H9 (cell line): ENCODE data around the gene MCM3AP. TPM values are rescaled to one million over a fixed set of nuclear protein-coding genes. Genes with fewer than 3 reads are reported as not detected.

ENCODE experiments used
- DNase-seq: peaks from one replicate; pipeline ENCODE4 v3.0.0-alpha.2; 2017
- H2AFZ ChIP-seq: one replicate; pipeline ENCODE4 v1.6.1; 2013; ENCODE audit warnings: mild to moderate bottlenecking, low read length, control low read depth, moderate library complexity
- H2AK5ac ChIP-seq: 2 replicates; pipeline ENCODE4 v1.6.1; 2013; ENCODE audit warnings: low read length, control low read depth, mixed read lengths; ENCODE audit not compliant: insufficient read length
- H2BK120ac ChIP-seq: one replicate; pipeline ENCODE4 v1.6.1; 2013; ENCODE audit warnings: low read depth, mild to moderate bottlenecking, low read length, control low read depth, inconsistent platforms; ENCODE audit not compliant: poor library complexity, severe bottlenecking
- H2BK12ac ChIP-seq: 2 replicates; pipeline ENCODE4 v1.6.1; 2013; ENCODE audit warnings: low read length, control low read depth, mixed read lengths, low read depth; ENCODE audit not compliant: insufficient read length
- H2BK15ac ChIP-seq: 2 replicates; pipeline ENCODE4 v1.6.1; 2013; ENCODE audit warnings: low read depth, low read length, control low read depth
- H2BK20ac ChIP-seq: one replicate; pipeline ENCODE4 v1.6.1; 2013; ENCODE audit warnings: low read depth, mild to moderate bottlenecking, low read length, control low read depth, inconsistent platforms; ENCODE audit not compliant: poor library complexity, severe bottlenecking
- H2BK5ac ChIP-seq: 2 replicates; pipeline ENCODE4 v1.6.1; 2013; ENCODE audit warnings: low read length, control low read depth, mixed read lengths; ENCODE audit not compliant: insufficient read length
- H3K14ac ChIP-seq: 2 replicates; pipeline ENCODE4 v1.6.1; 2013; ENCODE audit warnings: low read length, control low read depth; ENCODE audit not compliant: insufficient read depth
- H3K18ac ChIP-seq: 2 replicates; pipeline ENCODE4 v1.6.1; 2013; ENCODE audit warnings: low read depth, mild to moderate bottlenecking, mixed read lengths, low read length, control low read depth; ENCODE audit not compliant: insufficient read length
- H3K23ac ChIP-seq: 2 replicates; pipeline ENCODE4 v1.6.1; 2013; ENCODE audit warnings: low read length, control low read depth, mixed read lengths, low read depth; ENCODE audit not compliant: insufficient read length
- H3K23me2 ChIP-seq: 2 replicates; pipeline ENCODE4 v1.6.1; 2013; ENCODE audit warnings: low read depth, mild to moderate bottlenecking, mixed read lengths, low read length, control low read depth; ENCODE audit not compliant: insufficient read length, poor library complexity, severe bottlenecking
- H3K27ac ChIP-seq: 2 replicates; pipeline ENCODE4 v1.5.1; 2013; ENCODE audit warnings: low read length, control low read depth, mixed read lengths, low read depth; ENCODE audit not compliant: insufficient read length
- H3K27me3 ChIP-seq: 2 replicates; pipeline ENCODE4 v1.6.1; 2013; ENCODE audit warnings: low read length, control low read depth, inconsistent platforms; ENCODE audit not compliant: insufficient read depth
- H3K4ac ChIP-seq: 2 replicates; pipeline ENCODE4 v1.6.1; 2013; ENCODE audit warnings: low read depth, mild to moderate bottlenecking, control low read depth, inconsistent platforms, low read length, moderate library complexity
- H3K4me1 ChIP-seq: 2 replicates; pipeline ENCODE4 v1.6.1; 2013; ENCODE audit warnings: low read length, control low read depth, inconsistent platforms; ENCODE audit not compliant: insufficient read depth
- H3K4me2 ChIP-seq: 2 replicates; pipeline ENCODE4 v1.6.1; 2013; ENCODE audit warnings: low read length, control low read depth, mixed read lengths; ENCODE audit not compliant: insufficient read length, insufficient read depth
- H3K56ac ChIP-seq: 2 replicates; pipeline ENCODE4 v1.6.1; 2013; ENCODE audit warnings: low read depth, mild to moderate bottlenecking, mixed read lengths, low read length, control low read depth; ENCODE audit not compliant: insufficient read length
- H3K79me1 ChIP-seq: 2 replicates; pipeline ENCODE4 v1.6.1; 2013; ENCODE audit warnings: low read depth, mild to moderate bottlenecking, moderate library complexity, low read length, control low read depth, inconsistent platforms; ENCODE audit not compliant: insufficient read depth, poor library complexity, severe bottlenecking
- H3K79me2 ChIP-seq: 2 replicates; pipeline ENCODE4 v1.6.1; 2013; ENCODE audit warnings: low read length, control low read depth, inconsistent platforms; ENCODE audit not compliant: insufficient read depth
- H3K9ac ChIP-seq: 2 replicates; pipeline ENCODE4 v1.6.1; 2013; ENCODE audit warnings: low read length, control low read depth, mixed read lengths; ENCODE audit not compliant: insufficient read length; ENCODE audit errors: extremely low read depth
- H3K9me3 ChIP-seq: one replicate; pipeline ENCODE4 v1.6.1; 2013; ENCODE audit warnings: low read depth, low read length, inconsistent platforms; ENCODE audit not compliant: control insufficient read depth
- H3T11ph ChIP-seq: one replicate; pipeline ENCODE4 v1.6.1; 2013; ENCODE audit warnings: mild to moderate bottlenecking, low read length, control low read depth, inconsistent platforms
- H4K20me1 ChIP-seq: one replicate; pipeline ENCODE4 v1.6.1; 2013; ENCODE audit not compliant: control insufficient read depth, insufficient read length, insufficient read depth
- H4K5ac ChIP-seq: 2 replicates; pipeline ENCODE4 v1.6.1; 2013; ENCODE audit warnings: low read depth, mild to moderate bottlenecking, mixed read lengths, low read length, control low read depth; ENCODE audit not compliant: insufficient read length
- H4K8ac ChIP-seq: replicated peaks from 2 replicates; pipeline ENCODE4 v1.6.1; 2013; ENCODE audit warnings: low read length, control low read depth, mixed read lengths, low read depth; ENCODE audit not compliant: insufficient read length
- H4K91ac ChIP-seq: 2 replicates; pipeline ENCODE4 v1.6.1; 2013; ENCODE audit warnings: low read depth, mild to moderate bottlenecking, moderate library complexity, mixed read lengths, low read length, control low read depth; ENCODE audit not compliant: insufficient read length
- H3K27ac Mint-ChIP-seq, 3 experiments: 2 replicates in 2 of 3; 3 replicates in 1 of 3; pipeline ENCODE4 v1.8.0; 2020 to 2021; ENCODE audit warnings: mixed read lengths in 3 of 3, mild to moderate bottlenecking in 1 of 3, moderate library complexity in 1 of 3
- H3K27me3 Mint-ChIP-seq: 2 replicates; pipeline ENCODE4 v1.8.0; 2021; ENCODE audit warnings: low read depth, mild to moderate bottlenecking, moderate library complexity, mixed read lengths
- H3K36me3 Mint-ChIP-seq, 3 experiments: 2 replicates in 2 of 3; 3 replicates in 1 of 3; pipeline ENCODE4 v1.8.0; 2020 to 2021; ENCODE audit warnings: low read depth in 3 of 3, mixed read lengths in 3 of 3; ENCODE audit not compliant: insufficient read depth in 1 of 3
- H3K4me1 Mint-ChIP-seq, 2 experiments: 2 replicates each; pipeline ENCODE4 v1.8.0; 2020; ENCODE audit warnings: mixed read lengths in 2 of 2
- H3K4me3 Mint-ChIP-seq, 2 experiments: 2 replicates in 1 of 2; 3 replicates in 1 of 2; pipeline ENCODE4 v1.8.0; 2020 to 2021; ENCODE audit warnings: mild to moderate bottlenecking in 2 of 2, mixed read lengths in 2 of 2, moderate library complexity in 1 of 2
- H3K9me3 Mint-ChIP-seq, 2 experiments: 2 replicates in 1 of 2; 3 replicates in 1 of 2; pipeline ENCODE4 v1.8.0; 2020; ENCODE audit warnings: mild to moderate bottlenecking in 2 of 2, mixed read lengths in 2 of 2, moderate library complexity in 1 of 2
- CTCF ChIP-seq: fragments of 200-600 bp; sonication (generic); conservative IDR thresholded peaks from 3 replicates; pipeline ENCODE4 v1.8.0; 2021; ENCODE audit warnings: antibody characterized with exemption, mild to moderate bottlenecking
- whole genome bisulfite sequencing: extraction: QIAGEN DNeasy Blood & Tissue Kit; methylation state at CpG from one replicate; pipeline ENCODE4 v1.1.7; 2013; ENCODE audit warnings: missing lambda C conversion rate, low lambda C conversion rate, mixed read lengths; ENCODE audit not compliant: insufficient read length; ENCODE audit errors: extremely low coverage; 5-methylcytosine and 5-hydroxymethylcytosine counted together
- total RNA-seq: library from RNA; stranded (reverse); gene quantifications from 2 replicates; pipeline ENCODE4 v1.2.1, GENCODE V29; 2021

The MCM3AP gene
- total RNA-seq, 1 experiment from 2014 or later, result 124 TPM

GRCh38 chr21:46291561-46291960 lies 6.2 kb upstream of the MCM3AP start:
- no peak overlapping the region for H2BK12ac ChIP-seq
- Mint-ChIP-seq H3K4me1 (peaks cover 32 to 44% of the 10 kb centered on the region in 2 experiments), H3K36me3 (peaks cover 13 to 19% (median 18%) of the 10 kb centered on the region in 3 experiments), H3K27ac (no peak overlapping the region), H3K9me3 (no peaks in the 10 kb centered on the region; a peak in 1 of 5 replicates), H3K4me3 (no peak overlapping the region), H3K27me3 (no peaks in the 10 kb centered on the region; the same call in 1 of the 2 replicates)
- H3K27me3 ChIP-seq, result no peaks in the 10 kb centered on the region
- no CpG with 5 or more reads among the region's 2 CpGs for WGBS
- H2BK20ac ChIP-seq, result no peak overlapping the region
- H3K4me1 ChIP-seq, result peaks cover 2% of the 10 kb centered on the region; the same call in 1 of the 2 replicates
- no peak overlapping the region for H3K4me2 ChIP-seq
- no peak overlapping the region for H3K9ac ChIP-seq
- no peak overlapping the region for H4K91ac ChIP-seq
- no peak overlapping the region for H3K14ac ChIP-seq
- no peak overlapping the region for H3K27ac ChIP-seq
- H3K79me1 ChIP-seq, result no peaks in the 10 kb centered on the region
- no peak overlapping the region for H2AFZ ChIP-seq
- no peak overlapping the region for H4K5ac ChIP-seq
- H3K9me3 ChIP-seq, result no peaks in the 10 kb centered on the region
- H3K23ac ChIP-seq, result no peak overlapping the region
- H4K20me1 ChIP-seq, result no peaks in the 10 kb centered on the region
- DNase-seq, result no peak
- H3K79me2 ChIP-seq, result peaks cover 2% of the 10 kb centered on the region; the same call in 1 of the 2 replicates
- H3K4ac ChIP-seq, result no peak overlapping the region
- TF ChIP-seq CTCF, result no peak
- no peak overlapping the region for H3K18ac ChIP-seq
- no peak overlapping the region for H3K56ac ChIP-seq
- H4K8ac ChIP-seq, result no peak overlapping the region
- H2AK5ac ChIP-seq, result no peak overlapping the region
- H2BK5ac ChIP-seq, result no peak overlapping the region
- peaks cover 8% of the 10 kb centered on the region for H3K23me2 ChIP-seq
- H2BK120ac ChIP-seq, result no peak overlapping the region
- H2BK15ac ChIP-seq, result no peak overlapping the region
- no peak overlapping the region for H3T11ph ChIP-seq
